Transverse colon (tissue), 3 donors: ENCODE results near the gene PDE7B.

Experiments used
- EP300 ChIP-seq: sonication (generic); formaldehyde crosslinking; IDR thresholded peaks from one replicate; pipeline ENCODE4 v1.6.1; 2017; ENCODE audit warnings: antibody characterized with exemption, low read depth
- POLR2A ChIP-seq: fragments of 450-650 bp; IDR thresholded peaks from one replicate; pipeline ENCODE4 v1.6.1; 2016; ENCODE audit warnings: antibody characterized with exemption, mild to moderate bottlenecking, moderate library complexity
- TF ChIP-seq, protein P1 (sequence below), 5 experiments: fragments of 200-600 bp in 3 of 5; fragments of 450-650 bp in 2 of 5; sonication (generic) in 3 of 5; IDR thresholded peaks; 1 replicate in 2 of 5; 2 replicates in 3 of 5; pipeline ENCODE4 v1.5.1; 2016 to 2017; ENCODE audit warnings: antibody characterized with exemption in 5 of 5, inconsistent platforms in 3 of 5, mild to moderate bottlenecking in 2 of 5, moderate library complexity in 1 of 5

DNA sequence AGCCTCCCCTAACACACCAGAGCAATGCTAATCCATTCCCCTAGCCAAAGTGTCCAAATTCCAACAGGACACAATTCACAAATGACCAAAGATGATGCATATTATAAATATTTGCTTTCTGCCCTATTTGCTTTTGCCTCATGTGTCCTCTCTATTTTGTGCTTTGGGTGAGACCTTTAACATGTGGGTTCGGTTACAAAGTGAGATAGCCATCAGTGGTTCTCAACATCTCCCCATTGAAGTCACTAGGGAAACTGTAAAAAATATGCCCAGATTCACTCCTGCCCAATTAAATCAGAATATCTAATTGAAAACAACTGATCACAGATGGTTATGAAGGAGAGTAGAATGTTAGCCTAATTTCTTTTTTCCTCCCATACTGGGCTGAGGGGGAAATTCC is 239.4 kb downstream of the PDE7B start:
- TF ChIP-seq POLR2A (no peak), EP300 (no peak)
- TF ChIP-seq, protein P1, sequence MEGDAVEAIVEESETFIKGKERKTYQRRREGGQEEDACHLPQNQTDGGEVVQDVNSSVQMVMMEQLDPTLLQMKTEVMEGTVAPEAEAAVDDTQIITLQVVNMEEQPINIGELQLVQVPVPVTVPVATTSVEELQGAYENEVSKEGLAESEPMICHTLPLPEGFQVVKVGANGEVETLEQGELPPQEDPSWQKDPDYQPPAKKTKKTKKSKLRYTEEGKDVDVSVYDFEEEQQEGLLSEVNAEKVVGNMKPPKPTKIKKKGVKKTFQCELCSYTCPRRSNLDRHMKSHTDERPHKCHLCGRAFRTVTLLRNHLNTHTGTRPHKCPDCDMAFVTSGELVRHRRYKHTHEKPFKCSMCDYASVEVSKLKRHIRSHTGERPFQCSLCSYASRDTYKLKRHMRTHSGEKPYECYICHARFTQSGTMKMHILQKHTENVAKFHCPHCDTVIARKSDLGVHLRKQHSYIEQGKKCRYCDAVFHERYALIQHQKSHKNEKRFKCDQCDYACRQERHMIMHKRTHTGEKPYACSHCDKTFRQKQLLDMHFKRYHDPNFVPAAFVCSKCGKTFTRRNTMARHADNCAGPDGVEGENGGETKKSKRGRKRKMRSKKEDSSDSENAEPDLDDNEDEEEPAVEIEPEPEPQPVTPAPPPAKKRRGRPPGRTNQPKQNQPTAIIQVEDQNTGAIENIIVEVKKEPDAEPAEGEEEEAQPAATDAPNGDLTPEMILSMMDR (IDR thresholded peaks at IDR 0.05) = no peak
